AG04450 (cell line): Measurements from ENCODE around the gene MYH14. TPM values are rescaled to one million over a fixed set of nuclear protein-coding genes. Genes with fewer than 3 reads are reported as not detected.
"Not testable (repeated sequence)": the region's sequence is repeated elsewhere in the genome, so short reads cannot be mapped to it uniquely, and the experiment has no call there.

Experiments
- CTCF ChIA-PET: fragments of 300-600, 350-600 bp; formaldehyde crosslinking; extraction: SDS; loops from one replicate; lab custom pipeline; 2022; ENCODE audit warnings: antibody characterized with exemption, inconsistent platforms; lab: Charles Lee
- POLR2A ChIA-PET: fragments of 350-600 bp; formaldehyde crosslinking; extraction: SDS; loops from one replicate; lab custom pipeline; 2021; ENCODE audit warnings: antibody characterized with exemption, inconsistent platforms; lab: Yijun Ruan, JAX
- DNase-seq: peaks from one replicate; pipeline ENCODE4 v3.0.0-alpha.2; 2011; ENCODE audit warnings: low read depth, low spot score
- H3K27ac ChIP-seq: one replicate; pipeline ENCODE4 v1.5.1; 2012; ENCODE audit warnings: low read depth, low read length, control low read depth
- H3K27me3 ChIP-seq: one replicate; pipeline ENCODE4 v1.6.0; 2012; ENCODE audit warnings: low read length; ENCODE audit not compliant: control insufficient read depth, insufficient read depth
- H3K4me3 ChIP-seq: 2 replicates; pipeline ENCODE4 v1.5.1; 2011; ENCODE audit warnings: mild to moderate bottlenecking, low read depth, low read length, control low read depth
- H3K9me3 ChIP-seq: 2 replicates; pipeline ENCODE4 v1.5.1; 2012; ENCODE audit warnings: low read length; ENCODE audit not compliant: control insufficient read depth, insufficient read depth
- CTCF ChIP-seq: IDR thresholded peaks from 2 replicates; pipeline ENCODE4 v1.5.1; 2011; ENCODE audit warnings: low read depth, low read length, control low read depth, inconsistent platforms
- polyA plus RNA-seq: library from polyadenylated mRNA; depleted of rRNA; stranded (reverse); fragments of >200 nt; gene quantifications from 2 replicates; pipeline ENCODE4 v1.2.3, GENCODE V29; 2011

Gene MYH14
- polyA plus RNA-seq, 1 experiment: not detected

GRCh38 chr19:50340331-50340730 lies 136.9 kb downstream of the MYH14 start:
- TF ChIP-seq CTCF: no peak
- CTCF ChIA-PET: interaction anchor here (1.9 kb wide), 1 partner anchor 17 kb away, joined by 5 read pairs; no protein-coding TSS in a partner anchor
- no peak for DNase-seq
- H3K9me3 ChIP-seq: peaks cover 9% of the 10 kb centered on the region
- POLR2A ChIA-PET: no interaction called here
- no peak overlapping the region for H3K27ac ChIP-seq
- no peaks in the 10 kb centered on the region for H3K27me3 ChIP-seq
- H3K4me3 ChIP-seq: no peak overlapping the region

- H3K27ac ChIP-seq: no peak overlapping the region
- H3K9me3 ChIP-seq: peaks cover 12% of the 10 kb centered on the region
- H3K4me3 ChIP-seq: no peak overlapping the region
- no peak for DNase-seq
- H3K27me3 ChIP-seq: no peaks in the 10 kb centered on the region
- TF ChIP-seq CTCF: no peak
- POLR2A ChIA-PET: no interaction called here
- CTCF ChIA-PET: interaction anchor here (1.9 kb wide), 1 partner anchor 16 kb away, joined by 5 read pairs; no protein-coding TSS in a partner anchor
Measured at GRCh38 chr19:50341091-50341564, 137.7 kb downstream of the MYH14 start.

- TF ChIP-seq CTCF: no peak
- Histone ChIP-seq H3K4me3 (no peak overlapping the region), H3K27me3 (no peaks in the 10 kb centered on the region), H3K9me3 (peaks cover 12% of the 10 kb centered on the region), H3K27ac (no peak overlapping the region)
- no peak for DNase-seq
- ChIA-PET CTCF (interaction anchor here (1.0 kb wide), 1 partner anchor 13 kb away, joined by 5 read pairs; no protein-coding TSS in a partner anchor), POLR2A (no interaction called here)
Measured at GRCh38 chr19:50344661-50345318, 141.4 kb downstream of the MYH14 start.

GRCh38 chr19:50347089-50347581 lies 143.7 kb downstream of the MYH14 start:
- H3K9me3 ChIP-seq: peaks cover 12% of the 10 kb centered on the region
- H3K4me3 ChIP-seq, POLR2A ChIA-PET, DNase-seq, H3K27ac ChIP-seq, H3K27me3 ChIP-seq: not testable (repeated sequence)
- CTCF ChIA-PET: interaction anchor here (0.9 to 1.3 kb wide), 2 partner anchors 10 to 68 kb away, joined by 4 read pairs; no protein-coding TSS in a partner anchor

GRCh38 chr19:50349277-50350057 lies 146.0 kb downstream of the MYH14 start:
- TF ChIP-seq CTCF: no peak
- DNase-seq: no peak
- peaks cover 10% of the 10 kb centered on the region for H3K9me3 ChIP-seq
- H3K4me3 ChIP-seq: no peak overlapping the region
- ChIA-PET CTCF (no interaction called here), POLR2A (no interaction called here)
- H3K27ac ChIP-seq: no peak overlapping the region
- peaks cover 7% of the 10 kb centered on the region for H3K27me3 ChIP-seq
